Kidney epithelial cell (primary cell): ENCODE measurements around the gene LINGO4. TPM values are rescaled to one million over a fixed set of nuclear protein-coding genes. Genes with fewer than 3 reads are reported as not detected.
"Not testable (repeated sequence)": the region's sequence is repeated elsewhere in the genome, so short reads cannot be mapped to it uniquely, and the experiment has no call there.

Source experiments
- DNase-seq: peaks from one replicate; pipeline ENCODE4 v3.0.0-alpha.2; 2010; ENCODE audit warnings: low read depth
- H3K27me3 ChIP-seq: 2 replicates; pipeline ENCODE4 v1.6.0; 2011; ENCODE audit warnings: low read length; ENCODE audit not compliant: control insufficient read depth, insufficient read depth
- H3K36me3 ChIP-seq: 2 replicates; pipeline ENCODE4 v1.5.1; 2011; ENCODE audit warnings: low read length; ENCODE audit not compliant: control insufficient read depth, insufficient read depth
- H3K4me3 ChIP-seq: 2 replicates; pipeline ENCODE4 v1.5.1; 2011; ENCODE audit warnings: low read depth, mild to moderate bottlenecking, control low read depth, low read length
- total RNA-seq: library from RNA; depleted of rRNA; stranded (reverse); fragments of >200 nt; gene quantifications from 2 replicates; pipeline ENCODE4 v1.2.3, GENCODE V29; 2015
- TF ChIP-seq, protein P1 (sequence below): IDR thresholded peaks from 2 replicates; pipeline ENCODE4 v1.5.1; 2011; ENCODE audit warnings: mild to moderate bottlenecking, moderate library complexity, low read length, control low read depth, inconsistent platforms; ENCODE audit not compliant: insufficient read depth, poor library complexity, severe bottlenecking

LINGO4 gene
- total RNA-seq, 1 donor from 2014 or later = not detected

DNA sequence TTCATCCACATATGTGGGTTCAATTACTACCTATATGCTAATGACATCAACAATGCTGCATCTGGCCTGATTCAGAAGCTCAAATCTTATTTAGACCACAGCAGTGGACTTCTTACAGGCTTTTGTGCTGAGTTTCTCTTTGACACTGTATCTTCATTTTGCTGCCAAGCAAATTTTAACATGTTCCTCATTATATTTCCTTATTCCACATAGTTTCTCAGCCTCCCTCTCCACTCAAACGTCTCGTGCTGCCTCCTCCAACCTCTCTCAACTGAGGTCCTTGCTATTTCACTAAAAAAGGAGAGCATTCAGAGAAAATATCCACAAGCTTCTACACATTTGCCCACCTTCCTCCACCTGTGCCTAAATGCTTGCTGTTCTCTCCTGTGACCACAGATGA lies 21.4 kb downstream of the LINGO4 start:
- no peaks in the 10 kb centered on the region for H3K27me3 ChIP-seq
- no peaks in the 10 kb centered on the region for H3K36me3 ChIP-seq
- DNase-seq = no peak
- H3K4me3 ChIP-seq = no peak overlapping the region
- TF ChIP-seq, protein P1, sequence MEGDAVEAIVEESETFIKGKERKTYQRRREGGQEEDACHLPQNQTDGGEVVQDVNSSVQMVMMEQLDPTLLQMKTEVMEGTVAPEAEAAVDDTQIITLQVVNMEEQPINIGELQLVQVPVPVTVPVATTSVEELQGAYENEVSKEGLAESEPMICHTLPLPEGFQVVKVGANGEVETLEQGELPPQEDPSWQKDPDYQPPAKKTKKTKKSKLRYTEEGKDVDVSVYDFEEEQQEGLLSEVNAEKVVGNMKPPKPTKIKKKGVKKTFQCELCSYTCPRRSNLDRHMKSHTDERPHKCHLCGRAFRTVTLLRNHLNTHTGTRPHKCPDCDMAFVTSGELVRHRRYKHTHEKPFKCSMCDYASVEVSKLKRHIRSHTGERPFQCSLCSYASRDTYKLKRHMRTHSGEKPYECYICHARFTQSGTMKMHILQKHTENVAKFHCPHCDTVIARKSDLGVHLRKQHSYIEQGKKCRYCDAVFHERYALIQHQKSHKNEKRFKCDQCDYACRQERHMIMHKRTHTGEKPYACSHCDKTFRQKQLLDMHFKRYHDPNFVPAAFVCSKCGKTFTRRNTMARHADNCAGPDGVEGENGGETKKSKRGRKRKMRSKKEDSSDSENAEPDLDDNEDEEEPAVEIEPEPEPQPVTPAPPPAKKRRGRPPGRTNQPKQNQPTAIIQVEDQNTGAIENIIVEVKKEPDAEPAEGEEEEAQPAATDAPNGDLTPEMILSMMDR = no peak

DNA sequence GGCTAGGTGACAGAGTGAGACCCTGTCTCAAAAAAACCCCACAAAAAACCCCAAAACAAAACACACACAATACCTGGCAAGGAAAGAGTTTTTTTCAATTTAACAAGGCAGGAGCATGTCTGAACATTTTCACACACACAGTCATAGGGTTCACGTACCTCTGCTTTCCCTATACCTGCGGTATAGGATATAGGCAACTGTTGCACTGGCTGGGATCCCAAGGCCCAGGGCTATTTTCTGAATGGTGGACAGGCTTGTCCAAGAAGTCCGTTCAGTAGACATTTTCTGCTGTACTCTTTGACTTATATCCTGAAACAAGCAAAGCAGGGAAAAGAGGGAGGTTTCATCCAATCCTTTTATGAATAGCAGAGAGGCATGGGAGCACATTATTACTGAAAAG lies 22.5 kb downstream of the LINGO4 start:
- DNase-seq = no peak

DNA sequence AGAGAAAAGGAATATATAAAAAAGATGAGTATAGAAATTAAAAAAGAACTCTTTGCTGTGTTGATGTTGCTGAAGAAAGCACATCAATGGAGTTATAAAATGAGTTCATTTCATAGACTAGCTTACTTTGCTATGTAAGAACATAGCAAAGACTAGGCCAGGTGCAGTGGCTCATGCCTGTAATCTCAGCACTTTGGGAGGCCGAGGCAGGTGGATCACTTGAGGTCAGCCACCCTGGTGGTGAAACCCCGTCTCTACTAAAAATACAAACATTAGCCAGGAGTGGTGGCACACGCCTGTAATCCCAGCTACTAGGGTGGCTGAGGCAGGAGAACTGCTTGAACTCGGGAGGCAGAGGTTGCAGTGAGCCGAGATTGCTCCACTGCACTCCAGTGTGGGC lies 23.2 kb downstream of the LINGO4 start:
- not testable (repeated sequence) for DNase-seq, H3K27me3 ChIP-seq, H3K36me3 ChIP-seq, H3K4me3 ChIP-seq

More for the DNA sequence above, 22.5 kb downstream of the LINGO4 start:
- TF ChIP-seq, protein P1 = no peak
- Histone ChIP-seq H3K27me3 (no peaks in the 10 kb centered on the region), H3K36me3 (no peaks in the 10 kb centered on the region), H3K4me3 (no peak overlapping the region)

DNA sequence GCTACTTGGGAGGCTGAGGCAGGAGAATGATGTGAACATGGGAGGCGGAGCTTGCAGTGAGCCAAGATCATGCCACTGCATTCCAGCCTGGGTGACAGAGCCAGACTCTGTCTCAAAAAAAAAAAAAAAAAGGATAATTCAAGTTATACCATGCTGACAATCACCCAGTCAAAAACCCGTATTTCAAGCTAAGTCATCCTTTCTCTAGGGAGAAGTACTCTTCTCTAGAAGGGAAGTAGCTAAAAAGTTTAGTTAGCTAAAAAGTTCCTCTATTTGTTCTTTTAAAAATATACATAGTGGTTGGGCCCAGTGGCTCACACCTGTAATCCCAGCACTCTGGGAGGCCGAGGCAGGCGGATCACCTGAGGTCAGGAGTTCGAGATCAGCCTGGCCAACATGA lies 24.5 kb downstream of the LINGO4 start:
- not testable (repeated sequence) for H3K4me3 ChIP-seq, H3K36me3 ChIP-seq, DNase-seq, H3K27me3 ChIP-seq

DNA sequence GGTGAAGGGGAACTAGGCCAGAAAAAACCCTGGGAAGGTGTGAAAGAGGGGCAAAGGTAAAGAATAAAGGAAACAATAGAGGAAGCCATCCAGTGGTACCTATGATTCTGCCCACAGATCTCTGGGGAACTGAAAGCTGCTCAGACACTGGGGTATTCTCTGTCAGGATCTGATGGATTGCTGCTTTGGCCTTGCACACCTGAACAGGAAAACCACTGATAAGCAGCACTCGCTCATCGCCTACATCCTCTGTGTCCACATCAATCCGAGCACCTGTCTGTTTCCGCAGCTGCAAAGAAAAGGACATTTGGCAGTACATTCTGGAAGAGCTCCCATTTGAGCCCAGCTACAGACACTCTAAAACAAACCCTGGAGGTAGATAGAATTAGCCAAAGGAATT lies 25.4 kb downstream of the LINGO4 start:
- TF ChIP-seq, protein P1 = no peak
- Histone ChIP-seq H3K4me3 (no peak overlapping the region), H3K36me3 (no peaks in the 10 kb centered on the region), H3K27me3 (no peaks in the 10 kb centered on the region)
- no peak for DNase-seq

DNA sequence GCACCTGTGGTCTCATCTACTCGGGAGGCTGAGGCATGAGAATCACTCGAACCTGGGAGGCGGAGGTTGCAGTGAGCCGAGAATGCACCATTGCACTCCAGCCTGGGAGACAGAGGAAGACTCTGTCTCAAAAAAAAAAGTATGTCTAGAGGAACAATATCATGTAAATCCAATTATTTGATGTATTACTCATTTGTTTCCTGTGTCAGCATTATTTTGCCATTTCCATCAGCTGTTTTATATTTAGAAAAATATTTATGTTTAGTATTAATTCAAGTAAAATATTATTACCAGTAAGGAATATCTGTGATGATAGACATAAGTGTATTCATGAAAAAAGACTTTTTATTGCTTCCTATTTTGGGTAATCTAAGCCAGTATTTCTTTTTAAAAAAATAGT lies 27.9 kb downstream of the LINGO4 start:
- Histone ChIP-seq H3K4me3 (no peak overlapping the region), H3K36me3 (no peaks in the 10 kb centered on the region), H3K27me3 (no peaks in the 10 kb centered on the region)
- TF ChIP-seq, protein P1 = no peak
- no peak for DNase-seq

DNA sequence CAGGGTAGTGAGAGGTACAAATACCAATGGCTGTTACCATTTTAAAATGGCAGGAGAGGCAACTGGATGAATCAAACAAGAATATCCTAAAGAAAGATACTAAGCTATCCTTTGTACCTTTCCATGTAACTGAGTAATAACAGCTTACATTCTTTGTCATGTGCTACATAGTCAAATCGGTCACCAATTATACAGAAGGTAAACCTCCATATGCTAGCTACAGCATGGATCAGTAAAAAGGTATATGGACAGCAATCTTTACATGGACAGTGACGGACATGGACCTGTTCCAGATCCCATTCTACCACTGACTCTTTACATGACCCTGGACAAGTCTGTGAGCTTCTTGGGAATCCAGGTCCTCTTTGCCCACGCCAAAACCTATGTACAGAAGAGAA lies 28.6 kb downstream of the LINGO4 start:
- TF ChIP-seq, protein P1 = no peak
- no peaks in the 10 kb centered on the region for H3K27me3 ChIP-seq
- no peak for DNase-seq
- H3K36me3 ChIP-seq = no peaks in the 10 kb centered on the region
- H3K4me3 ChIP-seq = no peak overlapping the region
